Ovary (tissue), 3 donors: Measurements from ENCODE around the gene JAK2.
"Not testable (repeated sequence)": the region's sequence is repeated elsewhere in the genome, so short reads cannot be mapped to it uniquely, and the experiment has no call there.

Source experiments
- POLR2A ChIP-seq: fragments of 450-650 bp; IDR thresholded peaks from one replicate; pipeline ENCODE4 v1.6.1; 2017; ENCODE audit warnings: antibody characterized with exemption, mild to moderate bottlenecking, moderate library complexity
- TF ChIP-seq, protein P1 (sequence below), 3 donors: fragments of 450-650 bp in 2 of 3; fragments of 200-600 bp in 1 of 3; IDR thresholded peaks; one replicate each; pipeline versions ENCODE4 v1.5.1 to v1.8.0; 2016 to 2022; ENCODE audit warnings: antibody characterized with exemption in 3 of 3, mild to moderate bottlenecking in 1 of 3
- donor health status: DM: no; HTN: no; CAD: no.

DNA sequence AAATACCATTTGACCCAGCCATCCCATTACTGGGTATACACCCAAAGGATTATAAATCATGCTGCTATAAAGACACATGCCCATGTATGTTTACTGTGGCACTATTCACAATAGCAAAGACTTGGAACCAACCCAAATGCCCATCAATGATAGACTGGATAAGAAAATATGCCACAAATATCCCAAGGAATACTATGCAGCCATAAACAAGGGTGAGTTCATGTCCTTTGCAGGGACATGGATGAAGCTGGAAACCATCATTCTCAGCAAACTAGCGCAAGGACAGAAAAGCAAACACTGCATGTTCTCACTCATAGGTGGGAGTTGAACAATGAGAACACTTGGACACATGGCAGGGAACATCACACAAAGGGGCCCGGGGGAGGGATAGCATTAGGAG lies 121.4 kb downstream of the JAK2 start:
- TF ChIP-seq, protein P1, sequence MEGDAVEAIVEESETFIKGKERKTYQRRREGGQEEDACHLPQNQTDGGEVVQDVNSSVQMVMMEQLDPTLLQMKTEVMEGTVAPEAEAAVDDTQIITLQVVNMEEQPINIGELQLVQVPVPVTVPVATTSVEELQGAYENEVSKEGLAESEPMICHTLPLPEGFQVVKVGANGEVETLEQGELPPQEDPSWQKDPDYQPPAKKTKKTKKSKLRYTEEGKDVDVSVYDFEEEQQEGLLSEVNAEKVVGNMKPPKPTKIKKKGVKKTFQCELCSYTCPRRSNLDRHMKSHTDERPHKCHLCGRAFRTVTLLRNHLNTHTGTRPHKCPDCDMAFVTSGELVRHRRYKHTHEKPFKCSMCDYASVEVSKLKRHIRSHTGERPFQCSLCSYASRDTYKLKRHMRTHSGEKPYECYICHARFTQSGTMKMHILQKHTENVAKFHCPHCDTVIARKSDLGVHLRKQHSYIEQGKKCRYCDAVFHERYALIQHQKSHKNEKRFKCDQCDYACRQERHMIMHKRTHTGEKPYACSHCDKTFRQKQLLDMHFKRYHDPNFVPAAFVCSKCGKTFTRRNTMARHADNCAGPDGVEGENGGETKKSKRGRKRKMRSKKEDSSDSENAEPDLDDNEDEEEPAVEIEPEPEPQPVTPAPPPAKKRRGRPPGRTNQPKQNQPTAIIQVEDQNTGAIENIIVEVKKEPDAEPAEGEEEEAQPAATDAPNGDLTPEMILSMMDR (IDR thresholded peaks at IDR 0.05) = not testable (repeated sequence)
- TF ChIP-seq POLR2A = not testable (repeated sequence)
